ENCODE data around the gene TSFM. TPM values are rescaled to one million over a fixed set of nuclear protein-coding genes. Genes with fewer than 3 reads are reported as not detected.

TSFM gene
- total and polyA plus RNA-seq, 2 of the 13 experiments (the other 11 are each of a cell fraction or from before 2014, with no cell fraction given), result 29.8 to 68.3 TPM

GRCh38 chr12:57741844-57742738 is 40.5 kb upstream of the TSFM start (continued):
- TF ChIP-seq, protein P1, sequence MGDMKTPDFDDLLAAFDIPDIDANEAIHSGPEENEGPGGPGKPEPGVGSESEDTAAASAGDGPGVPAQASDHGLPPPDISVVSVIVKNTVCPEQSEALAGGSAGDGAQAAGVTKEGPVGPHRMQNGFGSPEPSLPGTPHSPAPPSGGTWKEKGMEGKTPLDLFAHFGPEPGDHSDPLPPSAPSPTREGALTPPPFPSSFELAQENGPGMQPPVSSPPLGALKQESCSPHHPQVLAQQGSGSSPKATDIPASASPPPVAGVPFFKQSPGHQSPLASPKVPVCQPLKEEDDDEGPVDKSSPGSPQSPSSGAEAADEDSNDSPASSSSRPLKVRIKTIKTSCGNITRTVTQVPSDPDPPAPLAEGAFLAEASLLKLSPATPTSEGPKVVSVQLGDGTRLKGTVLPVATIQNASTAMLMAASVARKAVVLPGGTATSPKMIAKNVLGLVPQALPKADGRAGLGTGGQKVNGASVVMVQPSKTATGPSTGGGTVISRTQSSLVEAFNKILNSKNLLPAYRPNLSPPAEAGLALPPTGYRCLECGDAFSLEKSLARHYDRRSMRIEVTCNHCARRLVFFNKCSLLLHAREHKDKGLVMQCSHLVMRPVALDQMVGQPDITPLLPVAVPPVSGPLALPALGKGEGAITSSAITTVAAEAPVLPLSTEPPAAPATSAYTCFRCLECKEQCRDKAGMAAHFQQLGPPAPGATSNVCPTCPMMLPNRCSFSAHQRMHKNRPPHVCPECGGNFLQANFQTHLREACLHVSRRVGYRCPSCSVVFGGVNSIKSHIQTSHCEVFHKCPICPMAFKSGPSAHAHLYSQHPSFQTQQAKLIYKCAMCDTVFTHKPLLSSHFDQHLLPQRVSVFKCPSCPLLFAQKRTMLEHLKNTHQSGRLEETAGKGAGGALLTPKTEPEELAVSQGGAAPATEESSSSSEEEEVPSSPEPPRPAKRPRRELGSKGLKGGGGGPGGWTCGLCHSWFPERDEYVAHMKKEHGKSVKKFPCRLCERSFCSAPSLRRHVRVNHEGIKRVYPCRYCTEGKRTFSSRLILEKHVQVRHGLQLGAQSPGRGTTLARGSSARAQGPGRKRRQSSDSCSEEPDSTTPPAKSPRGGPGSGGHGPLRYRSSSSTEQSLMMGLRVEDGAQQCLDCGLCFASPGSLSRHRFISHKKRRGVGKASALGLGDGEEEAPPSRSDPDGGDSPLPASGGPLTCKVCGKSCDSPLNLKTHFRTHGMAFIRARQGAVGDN (CRISPR knock-in tag; IDR thresholded peaks at IDR 0.05), result peak; percentile 45
- no peak for TF ChIP-seq ZNF280B (CRISPR knock-in tag; IDR thresholded peaks at IDR 0.05; ENCODE audit: borderline replicate concordance)
- no peak for TF ChIP-seq CHD4 (IDR thresholded peaks at IDR 0.05; ENCODE audit: borderline replicate concordance, low read length)
- TF ChIP-seq RXRA (CRISPR knock-in tag; IDR thresholded peaks at IDR 0.05), result no peak
- TF ChIP-seq TRIM24 (CRISPR knock-in tag; IDR thresholded peaks at IDR 0.05), result no peak
- 0 out of 2 replicates have a peak, but pooled peaks have one; percentile 9 for TF ChIP-seq TAF1 (CRISPR knock-in tag; IDR thresholded peaks at IDR 0.05)
- TF ChIP-seq STAG1 (CRISPR knock-in tag; IDR thresholded peaks at IDR 0.05), result peak; percentile 36
- no peak for TF ChIP-seq FOXA3 (CRISPR knock-in tag; IDR thresholded peaks at IDR 0.05)
- 0 out of 2 replicates have a peak, but pooled peaks have one; percentile 33 for TF ChIP-seq FOXO1 (CRISPR knock-in tag; IDR thresholded peaks at IDR 0.05)
- no peak for TF ChIP-seq FOXO4 (CRISPR knock-in tag; conservative IDR thresholded peaks at IDR 0.05)
- TF ChIP-seq ATF1 (CRISPR knock-in tag; IDR thresholded peaks at IDR 0.05), result no peak
- no peak for TF ChIP-seq PRDM4 (CRISPR knock-in tag; IDR thresholded peaks at IDR 0.05; ENCODE audit: borderline replicate concordance)
- TF ChIP-seq ZNF598 (CRISPR knock-in tag; IDR thresholded peaks at IDR 0.05; ENCODE audit: borderline replicate concordance), result no peak
- TF ChIP-seq SMC3 (IDR thresholded peaks at IDR 0.05; ENCODE audit: low read length), result peak; percentile 13; the same call in 1 of the 2 replicates
- TF ChIP-seq, protein P2, sequence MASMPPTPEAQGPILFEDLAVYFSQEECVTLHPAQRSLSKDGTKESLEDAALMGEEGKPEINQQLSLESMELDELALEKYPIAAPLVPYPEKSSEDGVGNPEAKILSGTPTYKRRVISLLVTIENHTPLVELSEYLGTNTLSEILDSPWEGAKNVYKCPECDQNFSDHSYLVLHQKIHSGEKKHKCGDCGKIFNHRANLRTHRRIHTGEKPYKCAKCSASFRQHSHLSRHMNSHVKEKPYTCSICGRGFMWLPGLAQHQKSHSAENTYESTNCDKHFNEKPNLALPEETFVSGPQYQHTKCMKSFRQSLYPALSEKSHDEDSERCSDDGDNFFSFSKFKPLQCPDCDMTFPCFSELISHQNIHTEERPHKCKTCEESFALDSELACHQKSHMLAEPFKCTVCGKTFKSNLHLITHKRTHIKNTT (CRISPR knock-in tag; IDR thresholded peaks at IDR 0.05), result no peak
